Glutamatergic neuron (in vitro differentiated cells): ENCODE data around the gene PFKL. TPM values are rescaled to one million over a fixed set of nuclear protein-coding genes. Genes with fewer than 3 reads are reported as not detected.

Experiments used
- DNase-seq: peaks from one replicate; pipeline ENCODE4 v3.0.0; 2022
- H3K27ac Mint-ChIP-seq: one replicate; pipeline ENCODE4 v1.8.0; 2020; ENCODE audit warnings: mild to moderate bottlenecking, mixed read lengths, inconsistent platforms; ENCODE audit not compliant: unreplicated experiment
- H3K27me3 Mint-ChIP-seq: one replicate; pipeline ENCODE4 v1.8.0; 2020; ENCODE audit warnings: mild to moderate bottlenecking, moderate library complexity, mixed read lengths, inconsistent platforms; ENCODE audit not compliant: unreplicated experiment
- H3K36me3 Mint-ChIP-seq: one replicate; pipeline ENCODE4 v1.8.0; 2020; ENCODE audit warnings: mild to moderate bottlenecking, mixed read lengths, inconsistent platforms; ENCODE audit not compliant: unreplicated experiment
- H3K4me1 Mint-ChIP-seq: one replicate; pipeline ENCODE4 v1.8.0; 2020; ENCODE audit warnings: mild to moderate bottlenecking, low read depth, mixed read lengths, inconsistent platforms; ENCODE audit not compliant: unreplicated experiment
- H3K4me3 Mint-ChIP-seq: one replicate; pipeline ENCODE4 v1.8.0; 2020; ENCODE audit warnings: mild to moderate bottlenecking, mixed read lengths, inconsistent platforms; ENCODE audit not compliant: unreplicated experiment
- H3K9me3 Mint-ChIP-seq: one replicate; pipeline ENCODE4 v1.8.0; 2020; ENCODE audit warnings: mild to moderate bottlenecking, moderate library complexity, mixed read lengths, inconsistent platforms; ENCODE audit not compliant: unreplicated experiment
- total RNA-seq: library from RNA; stranded (reverse); fragmentation: NEBNext Ultra II Directional; extraction: Animal tissue kit (Norgen Biotek cat#: 25700); gene quantifications from one replicate; pipeline ENCODE4 v1.2.1, GENCODE V29; 2021; ENCODE audit not compliant: unreplicated experiment
- TF ChIP-seq, protein P1 (sequence below): fragments of 200-600 bp; sonication (generic); IDR thresholded peaks from one replicate; pipeline ENCODE4 v1.5.0; 2021; ENCODE audit not compliant: partially characterized antibody, unreplicated experiment

PFKL gene
- total RNA-seq, 1 donor from 2014 or later = 48.6 TPM

DNA sequence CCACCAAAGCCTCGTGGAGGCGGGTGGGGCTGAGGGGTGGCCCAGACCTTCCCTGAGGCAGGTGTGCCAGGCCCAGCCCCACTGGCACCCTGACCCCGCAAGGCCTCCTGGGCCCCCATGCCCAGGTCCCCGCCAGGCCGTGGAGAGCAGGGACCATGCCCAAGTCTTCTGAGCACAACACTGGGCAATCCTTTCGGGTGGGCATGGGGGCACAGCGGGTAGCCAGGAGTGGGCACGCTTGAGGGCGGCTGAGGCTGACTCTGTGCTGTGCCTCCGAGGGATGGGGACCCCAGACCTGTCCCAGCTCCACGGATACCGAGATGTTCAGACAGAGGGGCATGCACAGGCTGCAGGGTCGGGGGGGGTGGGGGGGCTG, 26.4 kb downstream of the PFKL start:
- DNase-seq = no peak
- H3K36me3 Mint-ChIP-seq = no peaks in the 10 kb centered on the region
- no peak overlapping the region for H3K27ac Mint-ChIP-seq
- H3K4me1 Mint-ChIP-seq = no peaks in the 10 kb centered on the region
- TF ChIP-seq, protein P1, sequence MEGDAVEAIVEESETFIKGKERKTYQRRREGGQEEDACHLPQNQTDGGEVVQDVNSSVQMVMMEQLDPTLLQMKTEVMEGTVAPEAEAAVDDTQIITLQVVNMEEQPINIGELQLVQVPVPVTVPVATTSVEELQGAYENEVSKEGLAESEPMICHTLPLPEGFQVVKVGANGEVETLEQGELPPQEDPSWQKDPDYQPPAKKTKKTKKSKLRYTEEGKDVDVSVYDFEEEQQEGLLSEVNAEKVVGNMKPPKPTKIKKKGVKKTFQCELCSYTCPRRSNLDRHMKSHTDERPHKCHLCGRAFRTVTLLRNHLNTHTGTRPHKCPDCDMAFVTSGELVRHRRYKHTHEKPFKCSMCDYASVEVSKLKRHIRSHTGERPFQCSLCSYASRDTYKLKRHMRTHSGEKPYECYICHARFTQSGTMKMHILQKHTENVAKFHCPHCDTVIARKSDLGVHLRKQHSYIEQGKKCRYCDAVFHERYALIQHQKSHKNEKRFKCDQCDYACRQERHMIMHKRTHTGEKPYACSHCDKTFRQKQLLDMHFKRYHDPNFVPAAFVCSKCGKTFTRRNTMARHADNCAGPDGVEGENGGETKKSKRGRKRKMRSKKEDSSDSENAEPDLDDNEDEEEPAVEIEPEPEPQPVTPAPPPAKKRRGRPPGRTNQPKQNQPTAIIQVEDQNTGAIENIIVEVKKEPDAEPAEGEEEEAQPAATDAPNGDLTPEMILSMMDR = no peak
- peaks cover 6% of the 10 kb centered on the region for H3K27me3 Mint-ChIP-seq
- H3K4me3 Mint-ChIP-seq = no peak overlapping the region
- H3K9me3 Mint-ChIP-seq = no peaks in the 10 kb centered on the region

- Mint-ChIP-seq H3K4me3 (no peak overlapping the region), H3K27ac (no peak overlapping the region), H3K36me3 (no peaks in the 10 kb centered on the region), H3K27me3 (peaks cover 10% of the 10 kb centered on the region), H3K9me3 (peaks cover 3% of the 10 kb centered on the region), H3K4me1 (peaks cover 5% of the 10 kb centered on the region)
- DNase-seq = no peak
- TF ChIP-seq, protein P1 = no peak
Observed at GRCh38 chr21:44326716-44327602, 27.1 kb downstream of the PFKL start.

GRCh38 chr21:44327603-44327974, 27.7 kb downstream of the PFKL start:
- TF ChIP-seq, protein P1 = no peak
- H3K27ac Mint-ChIP-seq = no peak overlapping the region
- peaks cover 12% of the 10 kb centered on the region for H3K27me3 Mint-ChIP-seq
- peaks cover 7% of the 10 kb centered on the region for H3K4me1 Mint-ChIP-seq
- no peak overlapping the region for H3K4me3 Mint-ChIP-seq
- H3K36me3 Mint-ChIP-seq = no peaks in the 10 kb centered on the region
- no peak for DNase-seq
- peaks cover 6% of the 10 kb centered on the region for H3K9me3 Mint-ChIP-seq

DNA sequence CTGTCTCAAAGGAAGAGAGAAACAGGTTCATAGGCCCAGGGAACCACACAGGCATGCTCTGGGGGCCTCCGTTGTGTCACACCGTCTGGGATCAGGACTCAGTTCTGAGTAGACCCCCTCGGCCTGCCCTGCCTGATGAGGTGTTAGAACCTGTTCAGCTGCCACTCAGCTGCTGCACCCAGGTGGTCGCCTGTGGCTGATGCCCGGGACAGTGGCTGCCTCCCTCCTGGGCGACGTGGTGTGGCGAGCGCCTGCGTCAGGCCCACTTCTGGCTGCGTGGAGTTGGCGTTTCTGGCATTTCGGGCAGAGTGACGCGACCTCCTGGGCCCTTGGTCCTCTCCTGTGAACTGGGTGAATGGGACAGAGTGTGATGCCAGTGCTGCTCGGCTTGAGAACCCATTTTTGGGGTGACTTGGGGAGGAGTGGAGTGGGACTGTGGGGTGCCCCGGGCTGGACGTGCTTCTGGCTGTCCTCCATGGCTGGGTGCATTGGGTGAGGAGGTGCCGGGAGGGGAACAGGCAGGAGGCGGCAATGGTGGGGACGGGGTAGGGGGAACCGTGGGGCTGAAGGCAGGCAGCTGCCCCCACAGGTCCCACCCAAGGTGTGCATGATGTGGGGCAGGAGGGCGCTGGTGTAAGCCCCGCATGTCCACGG, 28.5 kb downstream of the PFKL start:
- peaks cover 6% of the 10 kb centered on the region for H3K9me3 Mint-ChIP-seq
- DNase-seq = no peak
- H3K27me3 Mint-ChIP-seq = peaks cover 13% of the 10 kb centered on the region
- H3K27ac Mint-ChIP-seq = no peak overlapping the region
- H3K36me3 Mint-ChIP-seq = no peaks in the 10 kb centered on the region
- TF ChIP-seq, protein P1 = no peak
- H3K4me1 Mint-ChIP-seq = peaks cover 7% of the 10 kb centered on the region
- no peak overlapping the region for H3K4me3 Mint-ChIP-seq
